ENCODE results near the gene ASGR2.

ASGR2 gene

DNA sequence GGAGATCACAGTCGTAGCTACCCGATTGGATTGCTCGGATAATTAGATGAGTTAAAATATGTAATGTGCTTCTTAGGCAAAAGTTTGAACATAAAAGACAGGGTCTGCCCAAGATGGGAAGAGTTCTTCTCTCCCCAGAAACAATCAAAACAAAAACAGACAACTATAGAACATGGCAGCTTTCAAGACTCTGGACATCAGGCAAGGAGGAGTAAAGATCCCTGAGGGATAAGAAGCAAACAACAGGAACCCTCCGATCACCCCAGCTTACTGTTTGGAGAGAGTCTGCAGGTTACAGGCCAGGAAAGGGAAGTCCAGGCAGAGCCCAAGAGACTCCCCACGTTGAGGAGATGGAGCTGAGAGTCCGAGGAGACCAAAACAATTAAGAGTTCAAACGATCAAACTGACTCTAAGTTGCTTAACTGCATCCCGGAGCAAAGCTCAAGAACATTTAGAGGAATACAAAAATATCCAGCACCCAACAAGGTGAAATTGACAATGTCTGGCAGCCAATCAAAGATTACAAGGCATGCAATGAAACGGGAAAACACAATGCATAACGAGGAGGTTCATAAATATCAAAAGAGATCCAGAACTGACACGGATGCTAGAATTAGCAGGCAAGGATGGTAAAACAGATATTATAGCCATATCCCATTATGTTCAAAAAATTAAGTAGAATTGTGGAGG is 3.9 kb downstream of the ASGR2 start:
- TF ChIP-seq, protein P1, sequence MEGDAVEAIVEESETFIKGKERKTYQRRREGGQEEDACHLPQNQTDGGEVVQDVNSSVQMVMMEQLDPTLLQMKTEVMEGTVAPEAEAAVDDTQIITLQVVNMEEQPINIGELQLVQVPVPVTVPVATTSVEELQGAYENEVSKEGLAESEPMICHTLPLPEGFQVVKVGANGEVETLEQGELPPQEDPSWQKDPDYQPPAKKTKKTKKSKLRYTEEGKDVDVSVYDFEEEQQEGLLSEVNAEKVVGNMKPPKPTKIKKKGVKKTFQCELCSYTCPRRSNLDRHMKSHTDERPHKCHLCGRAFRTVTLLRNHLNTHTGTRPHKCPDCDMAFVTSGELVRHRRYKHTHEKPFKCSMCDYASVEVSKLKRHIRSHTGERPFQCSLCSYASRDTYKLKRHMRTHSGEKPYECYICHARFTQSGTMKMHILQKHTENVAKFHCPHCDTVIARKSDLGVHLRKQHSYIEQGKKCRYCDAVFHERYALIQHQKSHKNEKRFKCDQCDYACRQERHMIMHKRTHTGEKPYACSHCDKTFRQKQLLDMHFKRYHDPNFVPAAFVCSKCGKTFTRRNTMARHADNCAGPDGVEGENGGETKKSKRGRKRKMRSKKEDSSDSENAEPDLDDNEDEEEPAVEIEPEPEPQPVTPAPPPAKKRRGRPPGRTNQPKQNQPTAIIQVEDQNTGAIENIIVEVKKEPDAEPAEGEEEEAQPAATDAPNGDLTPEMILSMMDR (conservative IDR thresholded peaks at IDR 0.05) = no peak
- H3K27ac ChIP-seq = no peak overlapping the region

DNA sequence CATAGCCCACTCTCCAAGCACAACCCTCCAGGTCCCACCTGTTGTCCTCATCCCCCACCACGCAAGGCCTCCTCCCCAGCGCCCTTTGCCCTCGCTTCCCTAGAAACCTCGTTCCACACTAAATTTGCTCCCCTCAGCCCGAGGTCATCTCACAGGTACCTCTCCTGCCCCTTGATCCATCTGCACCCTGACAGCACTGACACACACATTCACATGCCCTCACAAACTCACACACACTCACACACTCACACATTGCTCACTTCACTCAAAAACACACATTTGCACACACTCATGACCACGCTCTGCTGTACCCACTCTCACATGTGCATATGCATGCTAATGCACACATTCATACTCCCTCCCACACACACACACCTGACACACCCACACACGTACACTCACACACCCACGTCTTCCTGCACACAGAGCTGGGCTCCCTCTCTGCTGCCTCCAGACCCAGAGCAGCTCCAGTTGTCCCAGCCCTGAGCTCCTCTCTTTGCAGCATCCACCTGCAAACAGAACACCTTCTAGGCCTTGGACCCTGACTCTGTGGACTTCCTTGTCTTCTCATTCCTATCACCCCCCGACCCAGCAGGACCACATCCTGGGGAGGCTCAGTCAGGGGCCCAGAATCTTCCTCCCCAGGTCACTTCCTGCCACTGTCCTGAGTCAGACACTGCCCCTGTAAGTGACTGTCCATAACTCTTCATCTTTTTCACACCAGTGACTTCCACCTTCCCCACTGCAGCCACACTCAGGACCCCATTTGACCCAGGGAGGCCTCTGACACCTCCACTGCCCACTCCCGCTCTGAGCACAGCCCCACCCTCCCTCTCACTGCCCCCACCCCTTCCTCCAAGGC is 4.9 kb downstream of the ASGR2 start:
- TF ChIP-seq, protein P1 (conservative IDR thresholded peaks at IDR 0.05) = no peak
- no peak overlapping the region for H3K27ac ChIP-seq

DNA sequence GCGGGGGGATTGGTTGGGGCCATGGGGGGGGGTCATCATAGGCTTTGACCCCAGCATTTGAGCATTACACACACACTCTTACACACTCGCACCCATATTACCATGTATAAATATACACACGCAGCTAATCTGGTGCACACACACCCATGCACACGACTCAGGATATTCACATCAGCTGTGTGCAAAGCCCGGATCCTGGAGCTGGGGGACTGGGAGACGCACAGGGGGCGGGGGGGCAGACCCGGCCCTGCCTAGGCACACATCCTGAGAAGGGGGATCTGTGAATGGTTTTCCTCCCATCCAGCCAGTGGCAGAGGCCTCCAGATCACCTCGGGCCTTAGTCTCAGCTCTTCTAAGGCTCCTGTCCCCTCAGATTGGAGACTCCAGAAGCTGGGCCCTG is 5.6 kb downstream of the ASGR2 start:
- no peak overlapping the region for H3K27ac ChIP-seq
- TF ChIP-seq, protein P1 (conservative IDR thresholded peaks at IDR 0.05) = no peak

DNA sequence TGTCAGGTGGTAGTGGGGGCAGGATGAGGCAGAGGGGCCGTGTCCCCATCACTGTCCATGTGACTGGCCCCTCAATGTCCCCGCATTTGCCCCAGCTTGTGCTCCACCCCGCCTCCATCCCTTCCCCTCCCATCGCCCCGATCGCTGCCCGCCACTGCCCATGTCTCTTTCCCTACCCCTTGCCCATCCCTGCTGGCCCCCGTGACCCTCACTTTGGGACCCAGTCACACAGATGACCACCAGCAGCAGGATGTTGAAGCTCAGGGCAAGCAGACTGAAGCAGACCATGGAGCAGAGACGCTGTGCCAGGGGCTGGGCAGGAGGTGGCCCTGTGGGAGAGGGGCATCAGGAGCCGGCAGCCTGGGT is 6.1 kb downstream of the ASGR2 start:
- H3K27ac ChIP-seq = no peak overlapping the region
- TF ChIP-seq, protein P1 (conservative IDR thresholded peaks at IDR 0.05) = no peak

DNA sequence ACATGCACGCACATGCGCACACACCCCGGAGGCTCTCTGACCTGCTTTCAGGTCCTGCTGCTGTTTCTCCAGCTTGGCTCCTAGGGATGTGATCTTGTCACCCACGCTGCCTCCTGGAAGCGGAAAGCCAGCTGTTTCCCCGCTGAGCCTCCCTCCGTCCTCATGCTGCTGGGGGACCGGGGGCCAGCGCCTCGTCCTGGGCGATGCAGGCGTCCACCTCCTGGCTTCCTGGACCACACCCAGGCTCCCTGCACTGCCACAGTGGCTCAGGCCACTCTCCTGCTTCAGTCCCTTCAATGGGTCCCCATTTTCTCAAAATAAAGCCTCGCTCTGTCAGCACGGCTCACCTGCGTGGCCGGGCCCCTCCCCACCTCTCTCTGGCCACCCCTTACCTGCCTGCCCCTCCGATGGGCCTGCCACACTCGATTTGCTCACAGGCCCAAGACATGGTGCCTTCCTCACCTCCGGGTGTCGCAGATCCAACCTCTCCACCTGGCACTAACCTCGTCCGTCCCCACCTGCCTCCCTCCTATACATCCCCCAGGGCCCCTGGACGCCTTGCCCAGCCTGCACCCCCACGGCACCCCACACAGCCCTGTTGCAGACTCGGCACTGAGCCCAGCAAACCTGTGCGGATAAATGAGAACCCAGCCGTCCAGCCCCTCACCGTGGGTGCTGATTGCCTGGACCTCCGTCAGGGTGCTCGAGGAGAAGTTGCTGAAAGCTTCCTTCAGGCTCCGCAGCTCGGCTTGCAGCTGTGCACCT is 6.6 kb downstream of the ASGR2 start:
- no peak overlapping the region for H3K27ac ChIP-seq
- TF ChIP-seq, protein P1 (conservative IDR thresholded peaks at IDR 0.05) = no peak

DNA sequence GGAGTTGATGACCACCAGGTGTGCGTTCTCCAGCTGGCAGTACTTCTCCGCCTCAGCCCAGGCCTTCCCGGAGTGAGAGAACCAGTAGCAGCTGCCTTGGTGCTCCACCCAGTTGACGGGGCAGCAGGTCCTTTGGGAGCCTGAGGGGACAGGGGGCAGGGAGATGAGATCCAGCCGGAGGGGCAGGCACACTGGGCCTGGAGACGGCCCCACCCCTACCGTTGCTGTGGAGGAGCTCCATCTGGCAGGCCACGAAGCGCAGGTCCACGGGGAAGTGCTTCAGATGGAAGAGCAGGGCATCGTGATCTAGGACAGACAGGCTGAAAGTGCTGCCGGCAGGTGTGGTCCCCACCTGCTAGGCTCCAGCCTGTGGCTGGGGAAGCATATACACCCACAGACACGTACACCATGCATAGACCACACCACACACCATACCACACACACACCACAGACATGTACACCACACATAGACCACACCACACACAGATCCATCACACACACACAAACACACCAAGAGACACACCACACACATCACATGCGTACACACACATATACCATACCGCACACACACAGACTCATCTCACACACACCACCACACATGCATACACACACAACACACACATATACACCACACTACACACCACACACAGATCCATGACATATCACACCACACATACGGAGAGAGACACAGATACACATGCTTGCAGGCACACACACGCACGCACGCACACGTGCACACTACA is 7.4 kb downstream of the ASGR2 start:
- TF ChIP-seq, protein P1 (conservative IDR thresholded peaks at IDR 0.05) = no peak
- H3K27ac ChIP-seq = no peak overlapping the region
